Activated CD4-positive, alpha-beta T cell treated with anti-CD3 and anti-CD28 coated beads, Interleukin-2, amount 50 U/mL, for 16 hours (primary cell): Measurements from ENCODE around the gene SPTAN1.
"Not testable (repeated sequence)": the region's sequence is repeated elsewhere in the genome, so short reads cannot be mapped to it uniquely, and the experiment has no call there.

Experiments used
- DNase-seq: peaks from one replicate; pipeline ENCODE4 v3.0.0-alpha.2; 2020

Gene SPTAN1

DNA sequence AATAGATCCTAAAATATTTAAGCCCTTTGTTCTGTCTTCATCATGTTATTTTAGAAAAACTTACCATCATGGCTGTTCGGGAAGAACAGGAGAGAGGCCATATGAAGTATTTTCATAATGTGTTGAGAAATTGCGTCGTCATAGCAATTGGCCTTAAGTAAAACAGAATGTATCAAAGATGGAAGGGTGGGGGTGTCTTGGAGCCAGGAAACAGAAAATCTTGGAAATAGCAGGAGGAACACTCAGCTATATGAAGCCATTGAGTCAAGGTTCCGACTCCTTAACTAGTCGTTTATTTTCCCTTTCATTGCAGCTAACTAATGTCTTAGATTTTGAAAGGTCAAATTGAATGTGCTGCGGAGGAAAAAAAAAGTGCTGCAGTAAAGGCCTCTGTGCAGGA, 1.3 kb downstream of the SPTAN1 start:
- no peak for DNase-seq

DNA sequence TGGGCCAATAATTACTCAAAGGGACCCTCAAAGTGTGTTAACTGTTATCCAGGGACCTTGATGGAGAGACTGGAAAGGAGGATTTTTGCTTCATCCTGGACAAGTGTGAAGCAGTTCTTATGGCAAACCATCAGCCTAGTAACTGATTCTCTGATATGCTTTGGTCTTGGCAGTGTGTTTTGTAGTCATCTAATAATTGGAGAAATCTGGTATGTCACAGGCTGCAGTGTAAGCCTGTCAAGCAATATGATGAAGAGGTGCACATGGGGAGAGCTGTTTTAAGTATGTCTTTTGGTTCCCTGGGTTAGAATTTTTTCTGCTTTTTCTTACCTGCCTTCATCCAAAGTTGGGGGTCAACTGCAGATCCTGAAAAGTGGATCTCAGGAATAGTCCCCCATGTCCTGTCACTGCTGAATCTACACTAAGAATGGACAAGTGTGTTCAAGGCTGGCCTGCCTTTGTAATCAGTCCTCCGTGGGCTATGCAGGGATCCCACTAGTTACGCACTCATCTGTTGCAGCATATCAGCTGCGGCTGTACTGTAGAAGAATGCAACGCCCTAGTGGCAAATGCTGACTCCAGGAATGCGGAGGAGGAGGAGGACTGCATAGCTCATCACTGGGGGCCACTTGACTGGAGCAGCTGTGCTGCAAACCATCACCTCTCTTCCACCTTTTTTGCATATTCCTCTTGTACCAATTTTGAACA, 1.9 kb downstream of the SPTAN1 start:
- DNase-seq: no peak

DNA sequence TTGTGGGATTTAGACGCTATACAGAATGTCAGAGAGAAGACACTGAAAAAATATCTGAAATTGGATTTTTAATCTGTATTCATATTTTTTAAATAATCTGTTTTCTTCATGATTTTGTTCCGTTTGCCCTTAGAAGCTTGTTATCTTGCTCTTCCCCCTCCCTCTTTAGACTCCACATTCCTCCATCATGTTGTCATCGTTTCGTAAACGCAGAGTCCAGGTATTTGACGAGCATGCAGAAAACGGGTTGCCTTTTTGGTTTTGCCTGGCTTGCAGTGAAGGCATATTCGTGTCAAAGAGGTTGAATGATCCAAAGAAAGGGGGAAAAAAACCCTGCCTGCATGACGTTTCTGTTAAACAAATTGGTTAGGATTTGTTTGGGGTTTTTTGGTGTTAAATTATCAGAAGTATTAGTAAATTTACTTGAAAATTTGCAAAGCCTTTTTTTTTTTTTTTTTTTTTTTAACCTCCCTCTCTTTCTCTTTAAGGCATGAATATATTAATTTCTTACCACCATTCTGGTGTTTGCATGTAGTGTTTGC, 2.9 kb downstream of the SPTAN1 start:
- DNase-seq: no peak

DNA sequence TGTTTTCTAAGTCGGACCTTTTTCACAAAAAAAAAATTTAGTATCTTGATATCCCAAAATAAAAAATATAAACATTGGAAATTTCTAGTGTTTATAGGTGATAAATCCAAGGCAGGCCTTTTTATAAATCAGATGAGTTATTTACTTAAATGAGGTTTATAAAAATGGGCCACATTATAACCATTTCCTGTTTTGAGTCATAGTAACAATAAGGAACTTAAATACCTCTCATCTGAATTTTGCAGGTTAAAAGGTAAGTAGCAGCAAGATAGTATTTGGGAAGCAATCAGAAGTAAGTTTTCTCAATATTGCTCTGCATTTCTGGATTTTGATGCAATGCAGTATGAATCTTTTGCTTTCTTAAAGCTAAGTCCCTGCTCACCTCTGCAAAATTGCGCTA, 3.9 kb downstream of the SPTAN1 start:
- DNase-seq: no peak

DNA sequence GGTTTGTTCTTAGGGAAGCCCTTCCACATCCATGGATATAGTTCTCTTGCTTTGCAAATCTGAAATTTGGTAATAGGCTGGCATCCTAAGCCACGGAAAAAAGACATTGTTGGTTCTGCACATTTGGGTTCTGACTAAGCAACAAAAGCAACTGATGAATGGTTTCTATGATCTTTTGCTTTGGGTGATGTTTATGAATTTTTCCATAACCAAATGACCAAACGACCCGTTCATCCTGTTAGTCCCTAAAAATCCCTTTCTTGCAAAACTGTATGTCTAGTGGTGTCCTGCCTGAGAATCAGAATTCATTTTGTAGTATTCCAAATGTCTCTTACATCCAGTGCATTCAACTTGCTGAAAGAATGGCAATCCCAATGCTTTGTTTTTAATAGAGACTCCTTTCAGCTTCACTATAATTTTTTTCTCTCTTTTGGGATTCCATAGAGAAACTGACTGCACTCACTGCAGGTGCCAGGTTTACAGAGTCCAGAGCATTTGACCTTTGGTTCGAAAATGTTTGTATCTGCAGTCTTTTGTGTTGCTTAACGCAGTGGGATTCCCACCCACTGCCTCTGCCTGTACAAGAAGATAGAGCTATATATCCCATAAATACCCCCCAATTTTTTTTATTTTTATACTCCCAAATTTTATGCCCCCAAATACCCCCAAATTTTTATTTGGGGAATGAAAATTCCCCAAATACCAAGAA, 4.7 kb downstream of the SPTAN1 start:
- DNase-seq: no peak

DNA sequence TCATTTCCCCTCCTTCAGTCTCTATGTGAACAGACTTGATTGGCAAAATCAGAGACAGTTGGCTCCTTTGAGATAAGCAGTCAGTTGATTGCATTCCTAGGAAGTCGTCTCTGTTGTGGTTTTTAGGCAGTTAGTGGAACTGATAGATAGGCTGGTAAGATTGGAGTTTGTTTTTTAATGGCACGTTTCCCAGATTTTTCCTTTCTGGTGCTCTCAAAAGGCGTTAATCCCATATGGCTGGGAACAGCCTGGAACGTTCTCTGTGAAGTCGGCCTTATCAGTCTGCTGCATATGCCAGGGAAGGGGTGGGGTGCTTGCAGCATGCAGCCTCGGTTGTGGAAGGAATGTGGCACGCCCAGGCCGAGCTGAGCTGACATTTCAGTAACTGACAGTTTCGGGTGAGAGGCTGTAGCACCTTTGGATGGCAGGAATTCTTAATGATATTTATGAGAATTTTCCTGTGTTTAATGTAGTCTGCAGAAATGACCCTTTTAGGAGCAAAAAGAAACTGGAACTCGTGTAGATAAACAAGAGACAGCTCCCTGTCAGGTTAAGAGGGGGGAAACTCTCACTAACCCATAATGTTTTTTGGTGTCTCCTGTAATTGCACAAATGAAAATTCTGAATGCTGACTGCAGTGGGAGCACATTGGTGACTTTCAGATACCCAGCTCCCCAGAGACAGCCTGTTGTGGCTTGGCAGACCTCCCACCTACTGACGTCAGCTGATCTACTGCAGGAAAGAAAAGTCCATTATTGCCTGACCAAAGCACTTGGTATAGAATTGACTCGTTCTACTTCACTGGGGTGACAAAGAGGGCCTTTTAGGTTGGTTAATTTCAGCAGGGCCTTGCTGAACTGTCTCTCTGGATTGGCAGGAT, 6.3 kb downstream of the SPTAN1 start:
- DNase-seq: peak; percentile 64

DNA sequence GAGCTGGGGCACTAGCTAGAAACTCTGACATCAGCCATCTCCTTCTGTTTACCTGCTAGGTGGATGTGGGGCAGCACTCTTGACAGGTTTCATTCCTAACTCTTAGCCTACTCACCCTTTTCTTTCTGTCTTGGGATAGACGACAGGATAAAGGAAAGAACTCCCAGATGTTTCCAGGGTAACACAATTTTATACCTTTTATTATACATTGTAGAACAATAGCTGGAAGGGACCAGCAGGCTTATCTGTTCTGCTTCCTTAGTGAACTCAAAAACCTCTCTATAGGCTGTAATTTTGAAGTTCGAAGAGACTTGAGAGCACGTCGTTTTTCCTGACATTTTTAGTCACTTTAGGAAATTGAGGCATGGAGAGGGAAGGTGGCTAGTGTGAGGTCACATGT, 13.2 kb downstream of the SPTAN1 start:
- no peak for DNase-seq

DNA sequence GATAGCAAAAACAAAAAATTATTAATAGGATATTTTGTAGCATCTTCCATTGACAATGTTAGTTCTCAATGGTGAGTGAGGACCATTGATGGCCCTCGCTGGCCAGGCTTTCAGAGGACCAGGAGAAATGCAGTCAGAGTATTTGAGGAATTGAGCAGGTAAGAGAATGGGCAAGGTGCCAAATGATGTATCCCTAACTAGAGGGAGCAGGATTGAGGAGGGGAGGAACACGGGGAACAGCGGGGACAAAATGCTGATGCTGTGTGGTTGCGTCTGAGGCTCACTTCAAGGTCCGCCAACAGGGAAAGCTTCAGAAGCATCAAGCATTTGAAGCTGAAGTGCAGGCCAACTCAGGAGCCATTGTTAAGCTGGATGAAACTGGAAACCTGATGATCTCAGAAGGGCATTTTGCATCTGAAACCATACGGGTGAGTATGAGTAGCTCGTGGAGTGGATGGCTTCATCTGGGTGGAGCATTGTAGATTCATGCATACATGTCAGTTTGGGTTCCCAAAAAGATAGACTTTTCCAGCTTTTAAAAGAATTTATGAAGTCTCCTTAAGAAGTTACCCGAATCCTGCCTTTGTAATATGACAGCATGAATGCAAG, 16.2 kb downstream of the SPTAN1 start:
- DNase-seq: no peak

DNA sequence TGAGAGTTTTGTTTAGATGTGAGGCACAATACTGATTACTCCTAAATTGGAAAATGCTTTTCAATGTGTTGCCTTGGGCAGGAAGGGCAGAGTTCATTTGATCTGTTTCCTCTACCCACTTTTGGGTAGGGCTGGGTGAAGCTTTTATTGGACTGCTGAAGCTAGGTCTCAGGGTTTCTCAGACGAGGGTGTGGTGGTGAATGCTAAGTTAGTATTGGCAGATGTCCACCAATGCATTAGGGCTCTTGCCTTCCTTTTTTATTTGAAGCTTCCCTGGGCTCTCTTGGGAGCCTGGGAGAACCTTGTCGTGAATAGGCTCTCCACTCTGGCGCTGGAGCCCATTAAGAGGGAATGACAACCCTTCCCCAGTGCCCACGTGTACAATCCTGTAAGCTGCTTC, 23.1 kb downstream of the SPTAN1 start:
- no peak for DNase-seq

DNA sequence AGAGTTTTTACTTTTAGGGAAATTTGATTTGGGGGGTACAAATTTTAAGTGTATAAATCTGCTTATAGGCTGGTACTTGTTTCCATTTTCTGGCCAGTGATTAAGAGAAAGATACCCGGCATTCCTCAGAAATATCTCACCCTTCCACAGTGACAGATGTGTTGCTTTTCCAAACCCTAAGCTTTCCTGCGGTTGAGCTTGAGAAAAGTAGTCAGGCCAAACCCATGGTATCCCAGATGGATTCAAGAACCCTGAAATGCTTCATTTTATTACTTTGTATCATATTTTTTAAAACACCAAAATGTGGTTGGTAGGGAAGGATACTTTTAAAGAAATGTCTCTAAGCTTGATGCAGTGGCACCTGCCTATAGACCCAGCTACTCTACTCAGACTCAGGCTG, 23.5 kb downstream of the SPTAN1 start:
- DNase-seq: no peak

DNA sequence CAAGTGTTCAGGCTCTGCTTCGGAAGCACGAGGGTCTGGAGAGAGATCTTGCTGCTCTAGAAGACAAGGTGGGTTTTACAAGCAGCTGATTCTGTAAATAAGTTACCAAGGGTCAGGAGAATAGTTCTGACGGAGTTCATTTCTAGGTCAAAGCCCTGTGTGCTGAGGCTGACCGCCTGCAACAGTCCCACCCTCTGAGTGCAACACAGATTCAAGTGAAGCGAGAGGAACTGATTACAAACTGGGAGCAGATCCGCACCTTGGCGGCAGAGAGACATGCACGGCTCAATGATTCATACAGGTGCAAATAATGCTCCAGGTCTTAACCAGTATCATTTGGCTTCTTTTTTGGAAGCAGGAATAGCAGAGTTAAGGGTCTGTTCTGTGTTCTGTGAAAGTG, 24.8 kb downstream of the SPTAN1 start:
- no peak for DNase-seq

DNA sequence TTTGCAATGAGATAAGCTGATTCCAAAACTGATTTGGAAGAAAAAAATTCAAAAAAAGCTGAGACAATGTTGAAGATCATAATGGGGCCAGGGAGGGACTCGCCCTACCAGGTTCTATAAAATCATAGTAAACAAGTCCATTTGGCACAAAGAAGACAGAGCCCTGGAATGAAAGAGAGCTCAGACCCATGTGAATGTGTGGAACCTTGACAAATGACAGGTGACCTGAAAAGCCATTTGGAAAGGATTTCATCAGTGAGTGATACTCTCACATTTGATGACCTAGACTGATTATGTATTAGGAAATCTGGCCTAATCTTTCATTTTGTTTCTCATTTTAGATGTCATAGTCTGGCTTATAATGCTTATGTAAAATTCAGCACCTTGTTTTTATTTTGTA, 26.8 kb downstream of the SPTAN1 start:
- DNase-seq: no peak

DNA sequence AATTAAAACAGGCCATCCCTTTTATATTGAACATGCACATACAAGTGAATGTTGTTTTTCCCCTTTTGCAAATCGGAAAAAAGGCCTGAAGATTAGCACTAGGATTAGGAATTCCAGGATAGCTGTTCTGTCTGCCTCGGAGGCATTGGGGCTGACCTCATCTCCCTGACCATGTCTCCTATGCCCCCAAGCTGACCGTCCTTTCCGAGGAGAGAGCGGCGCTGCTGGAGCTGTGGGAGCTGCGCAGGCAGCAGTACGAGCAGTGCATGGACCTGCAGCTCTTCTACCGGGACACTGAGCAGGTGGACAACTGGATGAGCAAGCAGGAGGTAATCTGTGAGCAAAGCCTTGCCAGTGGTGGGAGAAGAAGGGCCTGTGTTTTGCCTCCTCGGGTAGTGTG, 28.3 kb downstream of the SPTAN1 start:
- no peak for DNase-seq

DNA sequence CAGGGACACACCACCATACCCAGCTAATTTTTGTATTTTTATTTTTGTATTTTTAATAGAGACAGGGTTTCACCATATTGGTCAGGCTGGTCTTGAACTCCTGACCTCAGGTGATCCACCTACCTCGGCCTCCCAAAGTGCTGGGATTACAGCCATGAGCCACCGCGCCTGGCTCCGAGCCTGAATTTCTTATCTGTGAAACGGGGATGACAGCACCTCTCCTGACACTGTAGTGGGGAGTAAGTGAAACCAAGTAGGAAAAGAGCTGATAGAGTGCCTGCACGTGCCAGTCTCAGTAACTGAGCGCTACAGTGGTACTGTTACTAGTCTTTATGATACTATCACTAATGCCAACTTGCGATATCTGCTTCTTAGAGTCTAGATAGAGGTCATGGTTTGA, 32.8 kb downstream of the SPTAN1 start:
- DNase-seq: not testable (repeated sequence)

DNA sequence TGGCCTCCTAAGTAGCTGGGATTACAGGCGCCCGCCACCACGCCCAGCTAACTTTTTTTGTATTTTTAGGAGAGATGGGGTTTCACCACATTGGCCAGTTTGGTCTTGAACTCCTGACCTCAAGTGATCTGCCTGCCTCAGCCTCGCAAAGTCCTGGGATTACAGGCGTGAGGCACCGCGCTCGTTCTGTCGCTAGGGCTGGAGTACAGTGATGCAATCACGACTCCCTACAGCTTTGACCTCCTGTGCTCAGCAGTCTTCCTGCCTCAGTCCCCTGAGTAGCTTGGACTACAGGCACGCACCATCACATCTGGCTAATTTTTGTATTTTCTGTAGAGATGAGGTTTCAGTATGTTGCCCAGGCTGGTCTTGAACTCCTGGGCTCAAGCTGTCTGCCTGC, 34.5 kb downstream of the SPTAN1 start:
- DNase-seq: peak; percentile 7

DNA sequence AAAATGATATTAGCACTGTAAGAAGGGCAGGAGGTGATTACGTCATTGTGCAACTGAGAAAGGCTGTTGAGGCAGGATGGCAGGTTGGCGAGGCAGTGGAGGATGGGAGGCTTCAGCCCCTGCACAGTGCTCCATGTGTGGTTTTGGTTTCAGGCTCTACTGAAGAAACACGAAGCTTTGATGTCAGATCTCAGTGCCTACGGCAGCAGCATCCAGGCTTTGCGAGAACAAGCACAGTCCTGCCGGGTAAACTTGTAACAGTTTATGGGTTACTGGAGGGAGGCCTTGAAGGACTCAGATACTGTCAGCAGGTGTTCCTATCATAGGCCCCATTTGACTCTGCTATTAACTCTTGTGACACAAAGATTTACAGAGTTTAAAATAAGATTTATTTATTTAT, 35.1 kb downstream of the SPTAN1 start:
- peak; percentile 82 for DNase-seq

DNA sequence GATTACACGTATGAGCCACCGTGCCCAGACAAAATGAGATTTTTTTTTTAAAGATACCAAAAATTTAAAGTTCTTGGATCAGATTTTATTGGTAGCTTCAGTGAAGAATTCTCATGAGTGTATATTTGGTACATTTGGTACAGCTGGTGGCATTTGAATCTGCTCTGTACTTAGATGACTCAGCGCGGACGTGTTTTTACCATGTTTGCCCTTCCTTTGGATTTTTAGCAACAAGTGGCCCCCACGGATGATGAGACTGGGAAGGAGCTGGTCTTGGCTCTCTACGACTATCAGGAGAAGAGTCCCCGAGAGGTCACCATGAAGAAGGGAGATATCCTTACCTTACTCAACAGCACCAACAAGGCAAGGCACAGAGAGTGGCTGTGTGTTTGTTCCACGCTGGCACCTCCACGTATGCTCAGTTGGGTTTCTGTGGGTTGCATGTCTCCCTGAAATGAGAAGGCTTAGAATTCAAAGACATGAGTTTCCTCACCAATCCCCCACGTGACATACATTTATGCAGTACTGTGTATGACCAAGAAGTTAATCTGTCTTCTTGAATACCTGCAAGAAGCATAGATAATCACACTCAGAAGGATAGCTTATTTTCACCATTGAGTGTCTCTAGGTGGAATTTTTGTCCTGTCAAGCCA, 36.3 kb downstream of the SPTAN1 start:
- DNase-seq: no peak

DNA sequence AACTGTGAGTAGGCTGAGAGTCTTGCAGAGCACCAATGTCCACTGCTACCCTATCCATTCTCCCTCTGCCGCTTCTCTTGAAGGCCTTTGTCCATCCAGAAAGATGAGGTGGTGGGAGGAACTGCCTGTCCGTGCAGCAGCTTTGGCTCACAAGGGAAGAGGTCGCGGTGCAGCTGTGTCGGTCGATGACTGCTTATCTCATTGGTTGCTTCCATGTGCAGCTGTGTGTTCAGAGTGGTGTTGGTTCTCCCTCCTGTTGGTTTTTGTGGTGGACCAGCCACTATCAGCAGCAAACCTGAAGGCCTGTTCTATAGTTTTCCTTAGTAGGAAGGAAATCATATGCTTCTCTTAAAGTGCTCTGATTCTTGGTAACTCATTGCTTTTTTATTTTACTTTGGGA, 40.7 kb downstream of the SPTAN1 start:
- DNase-seq: no peak

DNA sequence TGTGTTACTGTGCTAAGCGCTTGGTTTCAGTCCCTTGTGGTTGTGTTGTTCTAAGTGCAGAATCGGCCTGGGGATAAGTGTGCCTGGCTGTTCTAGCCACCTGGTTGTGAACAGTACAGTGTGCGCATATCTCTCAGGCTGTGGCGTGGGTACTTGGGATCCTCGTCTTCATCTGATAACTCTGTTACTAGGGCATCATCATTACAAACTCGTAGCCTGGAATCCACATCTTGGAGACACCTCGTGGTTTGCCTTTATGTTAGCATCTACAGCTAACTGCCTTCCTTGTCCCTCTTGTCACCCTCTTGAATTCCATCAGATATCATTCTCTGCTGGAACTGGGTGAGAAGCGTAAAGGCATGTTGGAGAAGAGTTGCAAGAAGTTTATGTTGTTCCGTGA, 41.5 kb downstream of the SPTAN1 start:
- no peak for DNase-seq

DNA sequence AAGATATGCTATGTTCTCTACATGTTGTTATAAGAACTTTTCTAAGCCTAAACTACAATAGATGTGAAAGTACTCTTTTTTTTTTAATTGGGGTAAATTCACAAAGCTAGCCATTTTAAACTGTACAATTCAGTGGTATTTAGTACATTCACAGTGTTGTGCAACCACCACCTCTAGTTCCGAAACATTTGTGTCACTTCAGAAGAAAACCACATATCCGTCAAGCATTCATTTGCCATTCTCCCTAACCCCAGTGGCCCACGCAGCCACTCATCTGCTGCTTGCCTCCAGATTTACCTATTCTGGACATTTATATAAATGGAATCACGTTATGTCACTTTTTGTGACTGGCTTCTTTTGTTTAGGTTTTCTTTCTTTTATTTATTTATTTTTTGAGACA, 43.1 kb downstream of the SPTAN1 start:
- no peak for DNase-seq

DNA sequence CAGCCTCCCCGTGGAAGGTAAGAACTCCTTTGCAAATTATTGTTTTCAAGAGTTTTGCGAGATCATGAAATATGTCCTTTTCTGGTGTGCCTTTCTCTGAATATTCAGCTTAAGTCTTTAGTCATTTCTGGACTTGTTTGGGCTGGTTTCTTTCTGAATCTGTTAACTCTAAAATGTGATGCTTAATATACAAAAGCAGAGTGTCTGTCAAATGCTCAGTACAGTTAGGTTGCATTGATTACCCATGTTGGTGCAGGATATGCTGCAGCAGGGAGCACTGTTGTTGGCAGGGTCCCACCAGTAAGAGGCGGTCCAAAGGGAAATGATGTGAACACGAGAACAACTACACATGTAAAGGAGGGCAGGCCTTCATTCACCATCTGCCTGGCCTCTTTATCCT, 47.7 kb downstream of the SPTAN1 start:
- peak; percentile 37 for DNase-seq

DNA sequence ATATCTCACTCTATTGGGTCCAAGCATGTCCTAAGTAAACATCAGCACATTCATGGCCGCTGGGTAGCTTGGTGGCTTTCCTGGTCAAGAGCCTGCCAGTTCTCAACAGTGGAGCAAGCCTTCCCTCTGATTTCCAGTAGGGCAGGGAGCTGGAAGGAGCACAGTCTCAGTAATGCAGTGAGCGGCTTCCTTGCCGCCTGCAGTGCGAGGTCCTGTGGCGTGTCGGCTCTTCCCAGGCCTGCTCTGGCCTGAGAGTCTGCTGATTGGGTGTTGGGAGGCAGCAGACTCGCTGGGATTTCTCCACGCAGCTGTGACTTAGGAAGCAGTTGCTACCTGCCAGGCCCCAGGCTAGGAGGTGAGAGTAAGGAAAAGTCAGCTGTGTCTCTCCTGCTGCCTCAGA, 51.3 kb downstream of the SPTAN1 start:
- no peak for DNase-seq
